GM12801 (cell line): ENCODE measurements around the gene DCHS1.

Experiments used
- CTCF ChIP-seq: IDR thresholded peaks from one replicate; pipeline ENCODE4 v1.5.1; 2011; ENCODE audit warnings: control low read depth; ENCODE audit not compliant: insufficient read length; ENCODE audit errors: extremely low read depth

Gene DCHS1

DNA sequence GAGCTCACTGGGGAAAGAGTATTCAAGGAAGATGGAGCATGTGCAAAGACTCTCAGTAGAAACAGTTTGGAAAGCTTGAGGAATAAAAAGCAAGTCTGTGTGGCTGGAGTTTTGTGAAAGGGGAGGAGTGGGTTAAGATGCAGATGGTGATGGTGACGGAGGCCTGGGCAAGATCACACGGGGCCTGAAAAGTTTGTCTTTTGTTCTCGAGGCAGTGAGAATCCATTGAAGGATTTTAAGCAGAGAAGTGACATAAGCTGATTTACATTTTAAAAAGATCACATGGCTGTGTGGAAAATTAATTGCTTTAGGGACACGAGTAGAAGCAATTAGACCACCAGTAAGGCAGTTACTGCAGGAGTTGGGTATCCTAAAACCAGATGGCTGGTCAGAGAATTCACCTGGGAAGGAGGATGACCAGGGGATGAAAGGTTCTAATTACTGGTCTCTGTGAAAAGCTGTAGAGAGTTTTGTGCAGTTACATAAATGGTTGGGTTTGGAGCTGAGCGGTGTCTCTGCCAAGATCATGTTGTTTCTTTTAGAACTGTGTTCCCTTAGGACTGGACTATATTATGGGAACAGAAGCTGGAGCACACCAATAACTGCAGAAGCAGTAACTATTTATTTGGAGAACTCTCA, 59.3 kb downstream of the DCHS1 start:
- TF ChIP-seq CTCF: no peak

- no peak for TF ChIP-seq CTCF
Observed at GRCh38 chr11:6594142-6594768, 61.4 kb downstream of the DCHS1 start.

- no peak for TF ChIP-seq CTCF
Observed at GRCh38 chr11:6588018-6588417, 67.6 kb downstream of the DCHS1 start.

DNA sequence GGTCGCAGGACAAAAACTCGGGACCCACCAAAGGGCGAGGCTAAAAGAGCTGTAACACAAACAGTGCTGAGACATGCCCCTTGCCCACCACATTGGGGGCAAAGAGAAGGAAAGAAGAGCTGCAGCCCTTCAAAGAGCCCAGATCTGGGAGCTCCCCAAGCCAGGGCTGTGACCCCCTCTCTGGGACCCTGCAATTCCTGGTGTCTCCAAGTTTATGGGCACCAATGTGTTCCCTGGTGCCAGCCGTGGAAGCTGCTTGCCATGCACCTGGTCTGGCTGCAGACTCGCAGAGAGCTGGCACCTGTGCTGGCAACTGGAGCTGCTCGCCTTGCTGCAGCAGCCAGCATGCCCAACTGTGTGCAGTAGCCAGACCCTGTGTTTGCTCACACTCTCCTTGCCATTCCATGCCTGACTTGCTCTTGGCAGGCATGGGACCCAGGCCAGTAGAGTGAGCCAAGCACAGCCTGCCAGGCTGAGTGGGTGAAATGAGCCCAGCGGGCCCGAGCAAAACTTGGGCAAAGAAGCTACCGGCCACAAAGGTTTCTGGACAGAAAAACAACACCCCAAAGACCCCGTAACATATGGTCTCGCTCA, 68.2 kb downstream of the DCHS1 start:
- no peak for TF ChIP-seq CTCF

- no peak for TF ChIP-seq CTCF
Observed at GRCh38 chr11:6586434-6587359, 68.9 kb downstream of the DCHS1 start.

DNA sequence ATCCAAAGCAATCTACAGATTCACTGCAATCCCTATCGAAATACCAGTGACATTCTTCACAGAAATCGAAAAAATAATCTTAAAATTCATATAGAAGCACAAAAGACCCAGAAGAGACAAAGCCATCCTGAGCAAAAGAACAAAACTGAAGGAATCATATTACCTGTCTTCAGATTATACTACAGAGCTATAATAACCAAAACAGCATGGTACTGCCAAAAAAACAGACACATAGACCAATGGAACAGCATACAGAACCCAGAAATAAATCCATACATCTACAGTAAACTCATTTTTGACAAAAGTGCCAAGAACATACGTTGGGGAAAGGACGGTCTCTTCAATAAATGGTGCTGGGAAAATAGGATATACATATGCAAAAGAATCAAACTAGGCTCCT, 71.1 kb downstream of the DCHS1 start:
- no peak for TF ChIP-seq CTCF

DNA sequence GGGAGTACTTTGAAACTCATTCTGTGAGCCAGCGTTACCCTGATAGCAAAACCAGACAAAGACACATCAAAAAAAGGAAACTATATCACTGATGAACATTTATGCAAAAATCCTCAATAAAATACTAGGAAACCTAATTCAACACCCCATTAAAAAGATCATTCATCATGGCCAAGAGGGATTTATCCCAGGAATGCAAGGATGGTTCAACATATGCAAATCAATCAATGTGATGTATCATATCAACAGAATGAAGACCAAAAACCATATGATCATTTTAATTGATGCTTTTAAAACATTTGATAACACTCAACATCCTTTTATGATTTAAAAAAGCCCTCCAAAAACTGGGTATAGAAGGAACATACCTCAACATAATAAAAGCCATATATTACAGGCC, 72.0 kb downstream of the DCHS1 start:
- no peak for TF ChIP-seq CTCF
